PC-9 (cell line): ENCODE measurements around the gene IFNLR1. TPM values are rescaled to one million over a fixed set of nuclear protein-coding genes. Genes with fewer than 3 reads are reported as not detected.
A peak's percentile ranks its signal among the peaks of the same experiment; 100 is the strongest.

Experiments
- BruUV-seq: library from RNA; stranded (reverse); fragments of 400-500 nt; replicated peaks from 2 replicates; lab custom pipeline; 2021; lab: Mats Ljungman, UMichigan
- CTCF ChIA-PET: fragments of 300-600 bp; sonication (Branson Sonifier 250); formaldehyde crosslinking; loops from one replicate; lab custom pipeline; 2022; ENCODE audit warnings: antibody characterized with exemption; lab: Charles Lee
- POLR2A ChIA-PET: fragments of 300-600 bp; sonication (Branson Sonifier 250); formaldehyde crosslinking; loops from one replicate; lab custom pipeline; 2022; ENCODE audit warnings: antibody characterized with exemption; ENCODE audit not compliant: unreplicated experiment; lab: Charles Lee
- DNase-seq, 2 experiments: peaks; one replicate each; pipeline versions ENCODE4 v3.0.0 to v3.0.0-alpha.2; 2015 to 2022; ENCODE audit warnings: mixed read lengths in 1 of 2
- H2AFZ ChIP-seq: fragments of 200-600 bp; sonication (generic); 2 replicates; pipeline ENCODE4 v1.8.1; 2017; ENCODE audit warnings: antibody characterized with exemption
- H3F3A ChIP-seq: fragments of 200-600 bp; sonication (generic); 2 replicates; pipeline ENCODE4 v1.8.1; 2017; ENCODE audit warnings: antibody characterized with exemption, mild to moderate bottlenecking, low read depth; ENCODE audit not compliant: insufficient read depth
- H3K27ac ChIP-seq: fragments of 200-600 bp; sonication (generic); 2 replicates; pipeline ENCODE4 v1.6.1; 2016; ENCODE audit warnings: mixed run types
- H3K27me3 ChIP-seq: fragments of 200-600 bp; sonication (generic); 2 replicates; pipeline ENCODE4 v1.6.1; 2016; ENCODE audit warnings: low read depth, mixed run types; ENCODE audit not compliant: insufficient read depth
- H3K36me3 ChIP-seq: fragments of 200-600 bp; sonication (generic); 2 replicates; pipeline ENCODE4 v1.6.1; 2016; ENCODE audit warnings: low read depth, mixed run types
- H3K4me1 ChIP-seq: fragments of 200-600 bp; sonication (generic); replicated peaks from 2 replicates; pipeline ENCODE4 v1.6.1; 2016; ENCODE audit warnings: mixed run types; ENCODE audit not compliant: insufficient read depth
- H3K4me2 ChIP-seq: fragments of 200-600 bp; sonication (generic); 2 replicates; pipeline ENCODE4 v1.6.1; 2017; ENCODE audit warnings: mixed run types
- H3K4me3 ChIP-seq: fragments of 200-600 bp; sonication (generic); 2 replicates; pipeline ENCODE4 v1.6.1; 2016; ENCODE audit warnings: mixed run types
- H3K79me2 ChIP-seq: fragments of 200-600 bp; sonication (generic); 2 replicates; pipeline ENCODE4 v1.6.1; 2017; ENCODE audit warnings: low read depth, mixed run types
- H3K9me2 ChIP-seq: fragments of 200-600 bp; sonication (generic); 2 replicates; pipeline ENCODE4 v1.8.1; 2017; ENCODE audit warnings: mild to moderate bottlenecking; ENCODE audit not compliant: insufficient read depth
- H3K9me3 ChIP-seq: fragments of 200-600 bp; sonication (generic); 2 replicates; pipeline ENCODE4 v1.8.1; 2016; ENCODE audit warnings: low read depth; ENCODE audit not compliant: insufficient read depth
- H4K20me1 ChIP-seq: fragments of 200-600 bp; sonication (generic); 2 replicates; pipeline ENCODE4 v1.8.1; 2017; ENCODE audit not compliant: insufficient read depth
- CTCF ChIP-seq: fragments of 200-600 bp; sonication (generic); conservative IDR thresholded peaks from 2 replicates; pipeline ENCODE4 v1.6.1; 2017; ENCODE audit warnings: mixed run types, antibody characterized with exemption, mild to moderate bottlenecking, moderate library complexity
- EZH2 ChIP-seq: fragments of 200-600 bp; sonication (generic); IDR thresholded peaks from 2 replicates; pipeline ENCODE4 v1.8.0; 2017; ENCODE audit warnings: antibody characterized with exemption, low read depth
- intact Hi-C: fragments of 100-400 bp; cut with micrococcal nuclease; formaldehyde crosslinking; loops from one replicate; pipeline ENCODE4 v1.10.0; 2022; ENCODE audit not compliant: unreplicated experiment
- total RNA-seq: library from RNA; stranded (reverse); gene quantifications from 2 replicates; pipeline ENCODE4 v1.2.3, GENCODE V29; 2021

The IFNLR1 gene
- total RNA-seq, 1 experiment from 2014 or later, result 5.5 TPM

- Histone ChIP-seq H3K4me3 (no peak overlapping the region), H3K9me2 (no peaks in the 10 kb centered on the region), H3K4me1 (peaks cover 28% of the 10 kb centered on the region), H2AFZ (no peak overlapping the region), H4K20me1 (no peaks in the 10 kb centered on the region), H3K4me2 (no peak overlapping the region), H3F3A (peaks cover 19% of the 10 kb centered on the region), H3K27me3 (no peaks in the 10 kb centered on the region), H3K36me3 (no peaks in the 10 kb centered on the region), H3K9me3 (no peaks in the 10 kb centered on the region), H3K79me2 (no peaks in the 10 kb centered on the region), H3K27ac (peak overlapping the region; percentile 84; the same call in 1 of the 2 replicates)
- BruUV-seq, result no TSS peak
- intact Hi-C loops, result no loop called here
- ChIA-PET CTCF (no interaction called here), POLR2A (no interaction called here)
- DNase-seq, result no peak
- TF ChIP-seq EZH2, result no peak
These were observed 6.0 kb upstream of the IFNLR1 start for GRCh38 chr1:24193046-24193445.

DNA sequence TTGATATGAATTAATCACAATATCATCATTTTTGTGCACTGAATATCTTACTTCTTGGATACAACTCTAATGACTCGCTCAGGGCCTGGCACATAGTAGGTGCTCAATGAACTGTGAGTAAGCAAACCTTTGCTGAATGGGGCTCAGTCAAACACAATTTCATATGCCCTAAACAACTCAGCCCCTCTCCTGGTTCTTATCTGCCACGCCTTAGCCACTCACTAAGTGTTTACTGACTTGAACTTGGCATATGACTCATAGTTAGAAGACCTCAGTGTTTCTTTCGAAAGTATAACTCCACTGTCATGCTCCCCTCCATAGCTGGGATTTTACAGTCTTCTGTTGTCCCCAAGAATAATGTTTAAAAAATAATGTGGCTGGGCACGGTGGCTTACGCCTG, 4.8 kb upstream of the IFNLR1 start:
- Histone ChIP-seq H3K27ac (peak overlapping the region; percentile 84), H3K4me3 (no peak overlapping the region), H3K9me3 (no peaks in the 10 kb centered on the region), H3K4me1 (peaks cover 28% of the 10 kb centered on the region), H3K27me3 (no peaks in the 10 kb centered on the region), H2AFZ (no peak overlapping the region), H3K9me2 (no peaks in the 10 kb centered on the region), H3K36me3 (no peaks in the 10 kb centered on the region), H3F3A (peaks cover 19% of the 10 kb centered on the region), H3K4me2 (0 out of 2 replicates have a peak overlapping the region, but pooled peaks have one; percentile 34), H3K79me2 (no peaks in the 10 kb centered on the region), H4K20me1 (no peaks in the 10 kb centered on the region)
- no peak for TF ChIP-seq CTCF
- TF ChIP-seq EZH2, result no peak
- ChIA-PET POLR2A (interaction anchor here (0.7 kb wide), 1 partner anchor 276 kb away, joined by 5 read pairs; no protein-coding TSS in a partner anchor), CTCF (interaction anchor here (0.5 to 0.9 kb wide), 2 partner anchors 10 to 378 kb away, joined by 3 to 4 read pairs; no protein-coding TSS in a partner anchor)
- no TSS peak for BruUV-seq
- peak in 1 of 2 experiments; percentile 91 for DNase-seq
- intact Hi-C loops, result no loop called here

- H3K4me3 ChIP-seq, result no peak overlapping the region
- H3K79me2 ChIP-seq, result no peaks in the 10 kb centered on the region
- CTCF ChIA-PET, result interaction anchor here (1.1 to 1.3 kb wide), 2 partner anchors 41 to 200 kb away, joined by 3 to 5 read pairs; no protein-coding TSS in a partner anchor
- no TSS peak for BruUV-seq
- peak overlapping the region; percentile 84; the same call in 1 of the 2 replicates for H3K27ac ChIP-seq
- no peak overlapping the region for H3K4me2 ChIP-seq
- H3K4me1 ChIP-seq, result peaks cover 28% of the 10 kb centered on the region
- H3K9me2 ChIP-seq, result no peaks in the 10 kb centered on the region
- TF ChIP-seq CTCF (no peak), EZH2 (no peak)
- POLR2A ChIA-PET, result interaction anchor here (0.7 kb wide), 1 partner anchor 228 kb away, joined by 5 read pairs; no protein-coding TSS in a partner anchor
- H4K20me1 ChIP-seq, result no peaks in the 10 kb centered on the region
- peaks cover 19% of the 10 kb centered on the region for H3F3A ChIP-seq
- H3K9me3 ChIP-seq, result no peaks in the 10 kb centered on the region
- H3K27me3 ChIP-seq, result no peaks in the 10 kb centered on the region
- H2AFZ ChIP-seq, result no peak overlapping the region
- H3K36me3 ChIP-seq, result no peaks in the 10 kb centered on the region
- no peak for DNase-seq
- intact Hi-C loops, result no loop called here
These were observed 3.9 kb upstream of the IFNLR1 start for GRCh38 chr1:24190983-24191461.
